ENCODE results near the gene CIRBP. TPM values are rescaled to one million over a fixed set of nuclear protein-coding genes. Genes with fewer than 3 reads are reported as not detected.
A peak's percentile ranks its signal among the peaks of the same experiment; 100 is the strongest.

The CIRBP gene
- total and polyA plus RNA-seq, 9 of the 15 experiments (the other 6 are each of a cell fraction or from before 2014, with no cell fraction given), result 20.5 to 327 (median 176) TPM

GRCh38 chr19:1234051-1234954, 34.8 kb upstream of the CIRBP start:
- no peaks in the 10 kb centered on the region for H3K9me1 ChIP-seq (ENCODE audit: control insufficient read depth, insufficient read depth, low read length)
- H3K27me3 ChIP-seq (ENCODE audit: control insufficient read depth in 2 of 2, insufficient read depth in 2 of 2, low read length in 2 of 2), result no peaks in the 10 kb centered on the region
- no peak overlapping the region for H3K9ac ChIP-seq (ENCODE audit: insufficient read depth in 1 of 2, low read depth in 2 of 2, low read length in 2 of 2)
- H2AFZ ChIP-seq (ENCODE audit: low read depth, low read length), result no peak overlapping the region
- no peak overlapping the region for H3K4me3 ChIP-seq
- intact Hi-C loops (cut with micrococcal nuclease), result no loop called here
- ChIA-PET CTCF (ENCODE audit: low intra/inter-chr PET ratio) (no interaction called here), POLR2A (interaction anchor here (0.7 kb wide), 1 partner anchor 16 kb away, joined by 3 read pairs; no protein-coding TSS in a partner anchor)
- no peaks in the 10 kb centered on the region for H4K20me1 ChIP-seq (replicated peaks; ENCODE audit: control insufficient read depth, insufficient read depth, low read length)
- TF ChIP-seq ARID4B (CRISPR knock-in tag; IDR thresholded peaks at IDR 0.05), result no peak
- TF ChIP-seq ZBTB33 (CRISPR knock-in tag; IDR thresholded peaks at IDR 0.05), result 0 out of 2 replicates have a peak, but pooled peaks have one; percentile 35
- TF ChIP-seq POLR2G (IDR thresholded peaks at IDR 0.05; ENCODE audit: low read depth, low read length), result peak; percentile 33; the same call in 1 of the 2 replicates
- TF ChIP-seq ZNF764 (CRISPR knock-in tag; IDR thresholded peaks at IDR 0.05; ENCODE audit: low read depth), result no peak
- TF ChIP-seq FIP1L1 (IDR thresholded peaks at IDR 0.05; ENCODE audit: low read depth, low read length, poor library complexity, severe bottlenecking), result peak; percentile 34
- peak; percentile 53; the same call in 1 of the 2 replicates for TF ChIP-seq HNRNPL (IDR thresholded peaks at IDR 0.05; ENCODE audit: low read depth, low read length)
- ATAC-seq, result no peak
- TSS peak; percentile 33 for BruUV-seq (replicated peaks)
- H3K4me2 ChIP-seq (ENCODE audit: insufficient read depth, low read length), result no peak overlapping the region
- DNase-seq (ENCODE audit: extremely low read depth in 1 of 4, low spot score in 3 of 4), result no peak
- H3K4me1 ChIP-seq (replicated peaks in 1 of 2; ENCODE audit: control insufficient read depth in 2 of 2, insufficient read depth in 2 of 2, low read length in 2 of 2), result peaks cover 4 to 91% of the 10 kb centered on the region in 2 experiments
- in situ Hi-C loops (cut with MboI), result loop anchor here (25.0 kb wide), 1 partner anchor 472 kb away; the partner anchor contains the start of gene MISP
- H3K79me2 ChIP-seq (ENCODE audit: control insufficient read depth, insufficient read depth, low read length), result peaks cover 7% of the 10 kb centered on the region; the same call in 1 of the 3 replicates
- H3K27ac ChIP-seq (ENCODE audit: extremely low read depth, low read depth, low read length), result no peak overlapping the region
- no peak for FAIRE-seq
- H3K9me3 ChIP-seq (replicated peaks; ENCODE audit: control insufficient read depth, insufficient read depth, low read depth, low read length), result no peaks in the 10 kb centered on the region
- peaks cover 40% of the 10 kb centered on the region; the same call in 1 of the 3 replicates for H3K36me3 ChIP-seq (ENCODE audit: control insufficient read depth, insufficient read depth, low read length)
- WGBS (ENCODE audit: insufficient coverage, low coverage, missing lambda C conversion rate), result 87% methylated on average over 31 of the region's 45 CpGs

All from K562 (cell line).